ENCODE results near the gene CPNE6. TPM values are rescaled to one million over a fixed set of nuclear protein-coding genes. Genes with fewer than 3 reads are reported as not detected.
A peak's percentile ranks its signal among the peaks of the same experiment; 100 is the strongest.

Gene CPNE6
- total RNA-seq, 2 experiments from 2014 or later: not detected

DNA sequence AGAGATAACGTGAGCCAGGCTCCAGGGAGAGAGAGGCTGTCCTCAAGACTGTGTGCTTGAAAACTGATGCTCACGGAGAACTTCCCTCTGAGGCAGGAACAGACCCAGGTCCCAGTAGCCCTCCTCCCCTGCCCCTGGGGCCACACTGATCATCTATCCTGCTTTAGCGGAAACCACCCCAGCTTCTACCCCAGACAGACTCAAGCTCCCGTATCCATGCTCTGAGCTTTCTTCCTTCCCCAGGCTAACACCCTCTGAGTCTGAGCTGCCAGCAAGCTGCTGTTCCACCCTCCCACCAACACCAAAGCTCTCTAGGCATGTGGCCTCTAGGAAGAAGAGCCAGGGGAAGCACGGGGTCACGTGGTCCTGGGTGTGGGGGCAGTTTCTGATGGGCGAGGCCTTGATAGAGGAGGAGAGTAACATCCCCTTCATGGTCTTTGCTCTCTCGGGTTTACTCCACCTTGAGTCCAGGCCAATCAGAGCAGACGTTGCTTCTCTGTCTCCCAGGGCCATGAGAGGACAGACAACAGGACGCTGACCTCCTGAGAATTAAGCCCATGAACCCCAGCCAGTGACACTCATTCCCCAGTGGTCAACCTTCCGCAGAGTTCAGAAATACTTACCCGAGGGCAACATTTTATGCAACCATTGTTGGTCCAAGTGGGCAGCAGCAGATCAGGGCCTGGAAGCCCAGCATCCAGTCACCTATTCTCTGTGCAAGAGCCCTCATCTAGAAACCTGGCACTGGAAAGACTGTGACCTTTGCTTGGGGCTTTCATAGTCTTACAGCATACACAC, 24.1 kb downstream of the CPNE6 start:
- no peaks in the 10 kb centered on the region for H3K79me2 ChIP-seq (ENCODE audit: insufficient read depth, low read depth, low read length)
- H4K20me1 ChIP-seq (ENCODE audit: insufficient read depth, low read length): no peaks in the 10 kb centered on the region
- peak overlapping the region; percentile 47; the same call in 1 of the 2 replicates for H2AFZ ChIP-seq (ENCODE audit: low read length)
- peak overlapping the region; percentile 81 for H3K4me3 ChIP-seq (ENCODE audit: low read depth, low read length, poor library complexity, severe bottlenecking)
- H3K4me2 ChIP-seq (ENCODE audit: low read length): peak overlapping the region; percentile 93
- peak; percentile 66 for DNase-seq (ENCODE audit: low spot score)
- H3K27ac ChIP-seq (ENCODE audit: low read depth, low read length, poor library complexity, severe bottlenecking): peak overlapping the region; percentile 75
- no peaks in the 10 kb centered on the region for H3K9me3 ChIP-seq (ENCODE audit: low read length)
- no TSS peak for BruUV-seq (replicated peaks)
- H3K4me1 ChIP-seq (ENCODE audit: insufficient read depth, low read length, poor library complexity, severe bottlenecking): peaks cover 32% of the 10 kb centered on the region
- no peaks in the 10 kb centered on the region for H3K36me3 ChIP-seq (ENCODE audit: insufficient read depth, low read length)
- TF ChIP-seq, protein P1, sequence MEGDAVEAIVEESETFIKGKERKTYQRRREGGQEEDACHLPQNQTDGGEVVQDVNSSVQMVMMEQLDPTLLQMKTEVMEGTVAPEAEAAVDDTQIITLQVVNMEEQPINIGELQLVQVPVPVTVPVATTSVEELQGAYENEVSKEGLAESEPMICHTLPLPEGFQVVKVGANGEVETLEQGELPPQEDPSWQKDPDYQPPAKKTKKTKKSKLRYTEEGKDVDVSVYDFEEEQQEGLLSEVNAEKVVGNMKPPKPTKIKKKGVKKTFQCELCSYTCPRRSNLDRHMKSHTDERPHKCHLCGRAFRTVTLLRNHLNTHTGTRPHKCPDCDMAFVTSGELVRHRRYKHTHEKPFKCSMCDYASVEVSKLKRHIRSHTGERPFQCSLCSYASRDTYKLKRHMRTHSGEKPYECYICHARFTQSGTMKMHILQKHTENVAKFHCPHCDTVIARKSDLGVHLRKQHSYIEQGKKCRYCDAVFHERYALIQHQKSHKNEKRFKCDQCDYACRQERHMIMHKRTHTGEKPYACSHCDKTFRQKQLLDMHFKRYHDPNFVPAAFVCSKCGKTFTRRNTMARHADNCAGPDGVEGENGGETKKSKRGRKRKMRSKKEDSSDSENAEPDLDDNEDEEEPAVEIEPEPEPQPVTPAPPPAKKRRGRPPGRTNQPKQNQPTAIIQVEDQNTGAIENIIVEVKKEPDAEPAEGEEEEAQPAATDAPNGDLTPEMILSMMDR (conservative IDR thresholded peaks at IDR 0.05; ENCODE audit: low read length): no peak
- TF ChIP-seq EZH2phosphoT487 (IDR thresholded peaks at IDR 0.05; ENCODE audit: borderline replicate concordance, low read depth, low read length): no peak
- intact Hi-C loops (cut with micrococcal nuclease; ENCODE audit: unreplicated experiment): no loop called here
- ChIA-PET POLR2A (interaction anchor here (0.6 to 6.8 kb wide), 11 partner anchors 12 to 541 kb away, joined by 3 to 80 read pairs (median 6); partner anchors contain the start of genes DCAF11, EMC9, FITM1 and IRF9), CTCF (ENCODE audit: unreplicated experiment) (interaction anchor here (1.0 to 1.9 kb wide), 3 partner anchors 15 to 66 kb away, joined by 3 to 5 read pairs (median 4); partner anchors contain the start of gene IRF9)
- H3K9me2 ChIP-seq (ENCODE audit: insufficient read depth, low read length): no peaks in the 10 kb centered on the region

DNA sequence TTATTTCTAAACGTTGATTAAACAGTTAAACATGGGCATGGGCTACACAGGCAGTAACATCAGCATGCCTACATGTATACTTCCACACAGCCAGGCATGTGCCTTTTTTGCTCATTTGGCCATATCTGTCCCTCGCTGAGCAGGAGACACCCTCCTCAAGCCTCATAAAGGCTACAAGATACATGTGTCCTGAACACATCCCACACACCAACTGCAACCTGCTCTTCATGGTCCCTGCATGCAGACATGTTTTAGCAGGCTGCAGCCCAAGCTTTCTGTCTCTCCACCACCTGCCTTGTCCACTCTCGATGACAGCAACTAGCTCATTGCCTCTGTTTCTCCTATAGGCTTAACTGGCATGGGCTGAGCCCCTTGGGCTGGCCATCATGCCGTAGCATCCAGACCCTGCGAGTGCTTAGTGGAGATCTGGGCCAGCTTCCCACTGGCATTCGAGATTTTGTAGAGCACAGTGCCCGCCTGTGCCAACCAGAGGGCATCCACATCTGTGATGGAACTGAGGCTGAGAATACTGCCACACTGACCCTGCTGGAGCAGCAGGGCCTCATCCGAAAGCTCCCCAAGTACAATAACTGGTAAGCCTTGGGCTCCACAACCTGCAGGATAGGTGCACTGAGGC, 25.3 kb downstream of the CPNE6 start:
- no TSS peak for BruUV-seq (replicated peaks)
- TF ChIP-seq, protein P1 (conservative IDR thresholded peaks at IDR 0.05; ENCODE audit: low read length): no peak
- no peak for TF ChIP-seq EZH2phosphoT487 (IDR thresholded peaks at IDR 0.05; ENCODE audit: borderline replicate concordance, low read depth, low read length)
- Histone ChIP-seq H3K27ac (ENCODE audit: low read depth, low read length, poor library complexity, severe bottlenecking) (no peak overlapping the region), H3K9me3 (ENCODE audit: low read length) (no peaks in the 10 kb centered on the region), H3K4me1 (ENCODE audit: insufficient read depth, low read length, poor library complexity, severe bottlenecking) (peaks cover 28% of the 10 kb centered on the region), H3K36me3 (ENCODE audit: insufficient read depth, low read length) (no peaks in the 10 kb centered on the region), H3K4me2 (ENCODE audit: low read length) (no peak overlapping the region), H3K79me2 (ENCODE audit: insufficient read depth, low read depth, low read length) (no peaks in the 10 kb centered on the region), H3K4me3 (ENCODE audit: low read depth, low read length, poor library complexity, severe bottlenecking) (no peak overlapping the region), H3K9me2 (ENCODE audit: insufficient read depth, low read length) (no peaks in the 10 kb centered on the region), H2AFZ (ENCODE audit: low read length) (no peak overlapping the region), H4K20me1 (ENCODE audit: insufficient read depth, low read length) (no peaks in the 10 kb centered on the region)
- CTCF ChIA-PET (ENCODE audit: unreplicated experiment): interaction anchor here (0.6 kb wide), 1 partner anchor 12 kb away, joined by 3 read pairs; no protein-coding TSS in a partner anchor
- DNase-seq (ENCODE audit: low spot score): no peak
- intact Hi-C loops (cut with micrococcal nuclease; ENCODE audit: unreplicated experiment): no loop called here
- POLR2A ChIA-PET: interaction anchor here (0.6 to 6.8 kb wide), 6 partner anchors 11 to 586 kb away, joined by 3 to 80 read pairs (median 4); partner anchors contain the start of genes DCAF11 and NRL

All from OCI-LY7 (cell line).